PFSK-1 (cell line): ENCODE measurements around the gene MFSD8. TPM values are rescaled to one million over a fixed set of nuclear protein-coding genes. Genes with fewer than 3 reads are reported as not detected.

Experiments
- FOXP2 ChIP-seq: optimal IDR thresholded peaks from 2 replicates; pipeline ENCODE3; 2011; ENCODE audit warnings: borderline replicate concordance, control low read depth, inconsistent platforms; ENCODE audit not compliant: insufficient read depth; ENCODE audit errors: extremely low read length, extremely low read depth
- POLR2AphosphoS5 ChIP-seq: IDR thresholded peaks from 2 replicates; pipeline ENCODE4 v1.6.1; 2012; ENCODE audit warnings: low read depth, mild to moderate bottlenecking, control low read depth, low read length, moderate library complexity
- REST ChIP-seq, 2 experiments: IDR thresholded peaks; 2 replicates each; pipeline versions ENCODE4 v1.6.1 to v1.8.0; 2011 to 2012; ENCODE audit warnings: low read depth in 2 of 2, low read length in 2 of 2, control low read depth in 1 of 2, inconsistent platforms in 1 of 2, mild to moderate bottlenecking in 1 of 2, moderate library complexity in 1 of 2; ENCODE audit not compliant: insufficient read depth in 1 of 2
- SIN3A ChIP-seq: IDR thresholded peaks from 2 replicates; pipeline ENCODE4 v1.6.1; 2012; ENCODE audit warnings: mild to moderate bottlenecking, low read length, moderate library complexity, borderline replicate concordance; ENCODE audit not compliant: insufficient read depth
- TAF1 ChIP-seq: IDR thresholded peaks from 2 replicates; pipeline ENCODE4 v1.6.1; 2012; ENCODE audit warnings: low read length, control low read depth, borderline replicate concordance; ENCODE audit not compliant: insufficient read depth
- polyA plus RNA-seq: library from polyadenylated mRNA; unstranded; fragments of >200 nt; gene quantifications from one replicate; pipeline ENCODE4 v1.2.1, GENCODE V29; 2012; ENCODE audit warnings: low read depth, missing spikeins; ENCODE audit not compliant: insufficient read length

Gene MFSD8, protein sequence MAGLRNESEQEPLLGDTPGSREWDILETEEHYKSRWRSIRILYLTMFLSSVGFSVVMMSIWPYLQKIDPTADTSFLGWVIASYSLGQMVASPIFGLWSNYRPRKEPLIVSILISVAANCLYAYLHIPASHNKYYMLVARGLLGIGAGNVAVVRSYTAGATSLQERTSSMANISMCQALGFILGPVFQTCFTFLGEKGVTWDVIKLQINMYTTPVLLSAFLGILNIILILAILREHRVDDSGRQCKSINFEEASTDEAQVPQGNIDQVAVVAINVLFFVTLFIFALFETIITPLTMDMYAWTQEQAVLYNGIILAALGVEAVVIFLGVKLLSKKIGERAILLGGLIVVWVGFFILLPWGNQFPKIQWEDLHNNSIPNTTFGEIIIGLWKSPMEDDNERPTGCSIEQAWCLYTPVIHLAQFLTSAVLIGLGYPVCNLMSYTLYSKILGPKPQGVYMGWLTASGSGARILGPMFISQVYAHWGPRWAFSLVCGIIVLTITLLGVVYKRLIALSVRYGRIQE
- polyA plus RNA-seq, result 4.0 TPM

DNA sequence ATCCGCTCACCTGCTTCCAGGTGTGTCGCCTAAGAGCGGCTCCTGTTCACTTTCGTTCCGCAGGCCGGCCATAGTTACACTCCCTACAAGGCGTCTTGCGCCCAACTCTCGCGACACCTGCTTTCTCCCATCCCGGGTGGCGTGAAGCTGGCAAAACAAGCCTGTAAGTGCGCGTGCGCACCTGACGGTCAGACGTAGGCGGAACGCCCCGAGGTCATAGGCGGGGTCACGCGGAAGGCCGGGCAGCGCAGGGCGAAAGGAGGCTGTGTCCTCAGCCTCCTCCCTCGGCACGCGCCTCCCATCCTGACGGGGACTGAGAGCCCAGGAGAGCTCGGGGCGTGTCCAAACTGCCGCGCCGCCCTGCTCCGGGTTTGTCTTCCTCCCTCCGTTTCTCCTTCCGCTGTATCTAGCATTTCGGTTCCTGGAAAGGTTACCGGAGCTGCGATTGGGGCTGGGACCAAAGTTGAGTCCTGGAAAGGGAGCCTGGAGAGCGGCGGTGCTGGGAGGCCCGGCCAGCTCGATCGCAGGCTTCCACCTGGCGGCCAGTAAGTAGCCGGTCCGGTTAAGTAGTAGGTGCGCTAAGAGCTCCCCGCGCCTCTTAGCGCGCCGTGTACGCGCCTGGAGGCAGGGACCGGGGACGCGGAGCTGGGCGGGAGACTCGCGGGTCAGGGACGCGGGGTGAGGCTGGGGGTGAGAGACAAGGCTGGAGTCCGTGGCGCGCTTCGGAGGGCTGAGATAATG, at the start of gene MFSD8, which contains the start of gene ABHD18:
Gene MFSD8 (minus strand): TSS at position 112 of the 741 bp plus-strand sequence. CDS start 40 bp downstream, at position 72.
Gene ABHD18 (plus strand): TSS at position 345 of the 741 bp plus-strand sequence. CDS start 17,550 bp downstream, outside the sequence.
- TF ChIP-seq POLR2AphosphoS5 (peak; percentile 82), REST (IDR thresholded peaks at IDR 0.05; ENCODE audit: insufficient read depth in 1 of 2, low read depth in 2 of 2, low read length in 2 of 2) (0 out of 4 replicates have a peak, but pooled peaks of 1 of the 2 experiments have one; percentile 27), FOXP2 (peak; percentile 91), SIN3A (0 out of 2 replicates have a peak, but pooled peaks have one; percentile 13), TAF1 (peak; percentile 70; the same call in 1 of the 2 replicates)

DNA sequence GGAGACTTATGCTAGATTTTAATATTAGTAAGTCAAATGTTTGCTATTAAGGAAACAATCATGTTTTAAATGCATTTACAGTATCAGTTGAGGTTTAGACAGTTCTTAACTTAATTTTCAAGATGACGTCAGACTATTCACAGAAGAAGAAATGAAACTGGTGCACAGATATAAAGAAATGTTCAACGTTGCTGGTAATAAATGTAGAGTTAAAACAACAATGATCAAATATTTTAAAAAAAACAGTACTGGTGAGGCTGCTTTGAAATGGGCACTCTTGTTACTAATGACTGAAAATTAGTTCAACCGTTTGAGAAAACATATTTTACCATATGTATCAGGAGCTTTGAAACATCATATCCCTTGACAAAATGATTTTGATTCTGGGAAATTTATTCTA, 44.5 kb upstream of the MFSD8 start:
- no peak for TF ChIP-seq SIN3A
- no peak for TF ChIP-seq REST (IDR thresholded peaks at IDR 0.05; ENCODE audit: insufficient read depth in 1 of 2, low read depth in 2 of 2, low read length in 2 of 2)
- TF ChIP-seq TAF1, result no peak
- no peak for TF ChIP-seq POLR2AphosphoS5
- TF ChIP-seq FOXP2, result no peak

DNA sequence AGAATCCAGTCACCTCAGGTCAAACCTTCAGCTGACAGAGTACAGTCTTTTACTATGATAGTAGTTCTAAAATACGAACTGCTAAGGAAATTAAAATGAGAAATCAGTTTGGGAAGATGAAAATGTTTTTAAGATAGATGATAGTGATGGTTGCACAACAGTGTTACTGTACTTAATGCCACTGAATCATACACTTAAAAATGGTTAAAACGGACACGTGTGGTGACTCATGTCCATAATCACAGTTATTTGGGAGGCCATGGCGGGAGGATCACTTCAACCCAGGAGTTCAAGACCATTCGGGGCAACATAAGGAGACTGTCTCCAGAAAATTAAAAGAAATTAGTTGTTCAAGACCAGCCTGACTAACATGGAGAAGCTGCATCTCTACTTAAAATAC, 41.6 kb upstream of the MFSD8 start:
- TF ChIP-seq TAF1 (no peak), POLR2AphosphoS5 (no peak), REST (IDR thresholded peaks at IDR 0.05; ENCODE audit: insufficient read depth in 1 of 2, low read depth in 2 of 2, low read length in 2 of 2) (no peak), FOXP2 (no peak), SIN3A (no peak)

DNA sequence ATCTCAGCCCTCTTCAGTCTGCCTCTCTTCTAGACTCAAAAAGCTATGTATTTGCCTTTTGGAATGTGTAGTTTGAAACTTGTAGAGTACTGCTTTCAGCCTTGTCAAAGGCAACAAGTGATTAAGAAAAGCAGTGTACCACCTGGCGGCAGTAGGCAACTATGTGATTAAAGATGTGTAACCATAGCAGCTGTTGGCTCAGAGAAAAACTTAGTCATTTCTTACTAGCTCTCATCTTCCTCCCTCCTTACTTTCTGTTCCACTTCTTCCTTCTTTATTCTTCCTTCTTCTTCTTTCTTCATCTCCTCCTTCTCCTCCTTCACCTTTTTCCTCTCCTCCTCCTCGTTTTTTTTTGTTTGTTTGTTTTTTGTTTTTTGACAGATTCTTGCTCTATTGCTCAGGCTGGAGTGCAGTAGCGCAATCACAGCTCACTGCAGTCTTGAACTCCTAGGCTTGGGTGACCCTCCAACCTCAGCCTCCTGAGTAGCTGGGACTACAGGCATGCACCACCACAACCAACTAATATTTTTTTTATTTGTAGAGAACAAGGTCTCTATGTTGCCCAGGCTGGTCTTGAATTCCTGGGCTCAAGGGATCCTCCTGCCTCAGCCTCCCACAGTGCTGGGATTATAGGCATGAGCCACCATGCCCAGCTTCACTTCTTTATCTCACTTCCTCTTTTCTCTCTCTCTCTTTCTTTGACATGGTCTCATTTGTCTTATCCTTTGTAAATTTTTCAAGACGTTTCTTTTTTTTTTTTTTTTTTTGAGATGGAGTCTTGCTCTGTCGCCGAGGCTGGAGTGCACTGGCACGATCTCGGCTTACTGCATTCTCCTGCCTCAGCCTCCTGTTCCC, 32.8 kb upstream of the MFSD8 start:
- TF ChIP-seq POLR2AphosphoS5, result no peak
- TF ChIP-seq SIN3A, result no peak
- no peak for TF ChIP-seq FOXP2
- no peak for TF ChIP-seq TAF1
- TF ChIP-seq REST (IDR thresholded peaks at IDR 0.05; ENCODE audit: insufficient read depth in 1 of 2, low read depth in 2 of 2, low read length in 2 of 2), result no peak
